Immature natural killer cell (primary cell): Measurements from ENCODE around the gene DCPS. TPM values are rescaled to one million over a fixed set of nuclear protein-coding genes. Genes with fewer than 3 reads are reported as not detected.
"Not testable (repeated sequence)": the region's sequence is repeated elsewhere in the genome, so short reads cannot be mapped to it uniquely, and the experiment has no call there.

Experiments used
- DNase-seq, 3 donors: peaks; one replicate each; pipeline ENCODE4 v3.0.0; 2022; ENCODE audit warnings: mixed read lengths in 1 of 3
- H3K27ac Mint-ChIP-seq, 6 donors: one replicate each; pipeline ENCODE4 v1.8.0; 2020; ENCODE audit warnings: mixed read lengths in 6 of 6, mild to moderate bottlenecking in 5 of 6, inconsistent platforms in 4 of 6, moderate library complexity in 3 of 6
- H3K27me3 Mint-ChIP-seq, 3 donors: one replicate each; pipeline ENCODE4 v1.8.0; 2020 to 2021; ENCODE audit warnings: low read depth in 3 of 3, mild to moderate bottlenecking in 3 of 3, mixed read lengths in 3 of 3, moderate library complexity in 3 of 3, inconsistent platforms in 1 of 3
- H3K36me3 Mint-ChIP-seq, 3 donors: one replicate each; pipeline ENCODE4 v1.8.0; 2020; ENCODE audit warnings: mixed read lengths in 3 of 3, inconsistent platforms in 2 of 3, mild to moderate bottlenecking in 2 of 3
- H3K4me1 Mint-ChIP-seq, 2 donors: one replicate each; pipeline ENCODE4 v1.8.0; 2020; ENCODE audit warnings: inconsistent platforms in 2 of 2, mild to moderate bottlenecking in 2 of 2, mixed read lengths in 2 of 2, moderate library complexity in 1 of 2
- H3K4me3 Mint-ChIP-seq, 5 donors: one replicate each; pipeline ENCODE4 v1.8.0; 2020; ENCODE audit warnings: mild to moderate bottlenecking in 5 of 5, mixed read lengths in 5 of 5, inconsistent platforms in 3 of 5, moderate library complexity in 3 of 5
- H3K9me3 Mint-ChIP-seq, 6 donors: one replicate each; pipeline ENCODE4 v1.8.0; 2020; ENCODE audit warnings: mild to moderate bottlenecking in 6 of 6, mixed read lengths in 6 of 6, inconsistent platforms in 4 of 6, moderate library complexity in 3 of 6
- polyA plus RNA-seq, 3 donors: library from polyadenylated mRNA; unstranded; fragments of 300-500 nt; fragmentation: Illumina TruSeq; gene quantifications; one replicate each; pipeline ENCODE4 v1.2.3, GENCODE V29; 2021

The DCPS gene
- polyA plus RNA-seq, 3 donors from 2014 or later: 33.1 to 65.7 (median 40.6) TPM

GRCh38 chr11:126382641-126383040 lies 78.8 kb downstream of the DCPS start:
- not testable (repeated sequence) for H3K4me3 Mint-ChIP-seq, H3K27me3 Mint-ChIP-seq, H3K27ac Mint-ChIP-seq

GRCh38 chr11:126383339-126384335 lies 79.8 kb downstream of the DCPS start:
- H3K27ac Mint-ChIP-seq: no peak overlapping the region
- no peak for DNase-seq

More at GRCh38 chr11:126382641-126383040, 78.8 kb downstream of the DCPS start:
- H3K9me3 Mint-ChIP-seq, H3K36me3 Mint-ChIP-seq, DNase-seq: not testable (repeated sequence)
- H3K4me1 Mint-ChIP-seq: peaks cover 25 to 38% of the 10 kb centered on the region in 2 donors

GRCh38 chr11:126384449-126385070 lies 80.7 kb downstream of the DCPS start:
- Mint-ChIP-seq H3K27me3 (peaks cover 2 to 4% (median 3%) of the 10 kb centered on the region in 3 donors), H3K36me3 (no peaks in the 10 kb centered on the region), H3K9me3 (no peaks in the 10 kb centered on the region), H3K27ac (peak overlapping the region in 2 of 6 donors; percentile 11 to 80), H3K4me1 (peaks cover 26 to 35% of the 10 kb centered on the region in 2 donors), H3K4me3 (no peak overlapping the region)
- DNase-seq: no peak

More at GRCh38 chr11:126383339-126384335, 79.8 kb downstream of the DCPS start:
- H3K27me3 Mint-ChIP-seq: peaks cover 2 to 4% (median 3%) of the 10 kb centered on the region in 3 donors
- no peak overlapping the region for H3K4me3 Mint-ChIP-seq
- peaks cover 24 to 39% of the 10 kb centered on the region in 2 donors for H3K4me1 Mint-ChIP-seq
- H3K9me3 Mint-ChIP-seq: no peaks in the 10 kb centered on the region
- no peaks in the 10 kb centered on the region for H3K36me3 Mint-ChIP-seq

- Mint-ChIP-seq H3K9me3 (no peaks in the 10 kb centered on the region), H3K27ac (peak overlapping the region; percentile 64 to 85 (median 74)), H3K4me3 (peak overlapping the region in 1 of 5 donors; percentile 23)
These were observed 82.3 kb downstream of the DCPS start for GRCh38 chr11:126385991-126386728.

GRCh38 chr11:126386729-126387071 lies 82.8 kb downstream of the DCPS start:
- not testable (repeated sequence) for H3K36me3 Mint-ChIP-seq, DNase-seq, H3K9me3 Mint-ChIP-seq, H3K27me3 Mint-ChIP-seq
- Mint-ChIP-seq H3K4me3 (peak overlapping the region in 1 of 5 donors; percentile 23), H3K27ac (peak overlapping the region in 5 of 6 donors; percentile 4 to 80 (median 46)), H3K4me1 (peaks cover 42 to 44% of the 10 kb centered on the region in 2 donors)

More at GRCh38 chr11:126385991-126386728, 82.3 kb downstream of the DCPS start:
- H3K4me1 Mint-ChIP-seq: peaks cover 37 to 39% of the 10 kb centered on the region in 2 donors
- peaks cover 0 to 4% (median 2%) of the 10 kb centered on the region in 3 donors for H3K27me3 Mint-ChIP-seq
- no peaks in the 10 kb centered on the region for H3K36me3 Mint-ChIP-seq
- no peak for DNase-seq

GRCh38 chr11:126387857-126388256 lies 84.0 kb downstream of the DCPS start:
- peak overlapping the region in 5 of 6 donors; percentile 23 to 76 (median 30) for H3K27ac Mint-ChIP-seq
- no peak for DNase-seq
- H3K36me3 Mint-ChIP-seq: no peaks in the 10 kb centered on the region

GRCh38 chr11:126390272-126390867 lies 86.5 kb downstream of the DCPS start:
- peak overlapping the region in 4 of 6 donors; percentile 23 to 81 (median 68) for H3K27ac Mint-ChIP-seq
- H3K4me3 Mint-ChIP-seq: no peak overlapping the region
- H3K4me1 Mint-ChIP-seq: peaks cover 58 to 60% of the 10 kb centered on the region in 2 donors
- no peak for DNase-seq
- H3K36me3 Mint-ChIP-seq: no peaks in the 10 kb centered on the region
- H3K9me3 Mint-ChIP-seq: no peaks in the 10 kb centered on the region
- peaks cover 0 to 4% (median 4%) of the 10 kb centered on the region in 3 donors for H3K27me3 Mint-ChIP-seq

More at GRCh38 chr11:126387857-126388256, 84.0 kb downstream of the DCPS start:
- Mint-ChIP-seq H3K9me3 (no peaks in the 10 kb centered on the region), H3K4me1 (peaks cover 54 to 56% of the 10 kb centered on the region in 2 donors), H3K4me3 (no peak overlapping the region), H3K27me3 (peaks cover 0 to 4% (median 4%) of the 10 kb centered on the region in 3 donors)

GRCh38 chr11:126391286-126391954 lies 87.6 kb downstream of the DCPS start:
- H3K27me3 Mint-ChIP-seq: peaks cover 0 to 4% (median 2%) of the 10 kb centered on the region in 3 donors
- DNase-seq: no peak
- H3K4me1 Mint-ChIP-seq: peaks cover 48 to 50% of the 10 kb centered on the region in 2 donors
- no peaks in the 10 kb centered on the region for H3K36me3 Mint-ChIP-seq
- H3K4me3 Mint-ChIP-seq: peak overlapping the region in 3 of 5 donors; percentile 29 to 72 (median 56)
- H3K27ac Mint-ChIP-seq: peak overlapping the region; percentile 45 to 91 (median 78)
- H3K9me3 Mint-ChIP-seq: no peaks in the 10 kb centered on the region

- H3K4me3 Mint-ChIP-seq: peak overlapping the region; percentile 50 to 72 (median 69)
- H3K4me1 Mint-ChIP-seq: peaks cover 43% of the 10 kb centered on the region in 2 donors
- peaks cover 0 to 2% (median 0%) of the 10 kb centered on the region in 3 donors for H3K27me3 Mint-ChIP-seq
- H3K9me3 Mint-ChIP-seq: no peaks in the 10 kb centered on the region
- peak overlapping the region; percentile 60 to 91 (median 86) for H3K27ac Mint-ChIP-seq
- DNase-seq: peak in 2 of 3 donors; percentile 11 to 16
- no peaks in the 10 kb centered on the region for H3K36me3 Mint-ChIP-seq
These were observed 88.2 kb downstream of the DCPS start for GRCh38 chr11:126391970-126392632.

- Mint-ChIP-seq H3K4me1 (peaks cover 41 to 43% of the 10 kb centered on the region in 2 donors), H3K9me3 (no peaks in the 10 kb centered on the region), H3K27ac (peak overlapping the region; percentile 60 to 91 (median 86)), H3K27me3 (peaks cover 0 to 2% (median 0%) of the 10 kb centered on the region in 3 donors), H3K36me3 (no peaks in the 10 kb centered on the region), H3K4me3 (peak overlapping the region; percentile 50 to 72 (median 69))
- DNase-seq: peak in 1 of 3 donors; percentile 9
These were observed 88.8 kb downstream of the DCPS start for GRCh38 chr11:126392633-126393013.

- peak overlapping the region in 3 of 5 donors; percentile 56 to 72 (median 69) for H3K4me3 Mint-ChIP-seq
- H3K27ac Mint-ChIP-seq: peak overlapping the region; percentile 21 to 91 (median 72)
- no peaks in the 10 kb centered on the region for H3K9me3 Mint-ChIP-seq
- H3K4me1 Mint-ChIP-seq: peaks cover 38 to 43% of the 10 kb centered on the region in 2 donors
- peaks cover 0 to 5% (median 0%) of the 10 kb centered on the region in 3 donors for H3K27me3 Mint-ChIP-seq
- no peaks in the 10 kb centered on the region for H3K36me3 Mint-ChIP-seq
- no peak for DNase-seq
These were observed 89.3 kb downstream of the DCPS start for GRCh38 chr11:126393143-126393542.

- peak overlapping the region in 1 of 5 donors; percentile 18 for H3K4me3 Mint-ChIP-seq
- H3K9me3 Mint-ChIP-seq: no peaks in the 10 kb centered on the region
- no peaks in the 10 kb centered on the region for H3K36me3 Mint-ChIP-seq
- peak overlapping the region in 1 of 6 donors; percentile 35 for H3K27ac Mint-ChIP-seq
- peaks cover 0 to 5% (median 0%) of the 10 kb centered on the region in 3 donors for H3K27me3 Mint-ChIP-seq
- H3K4me1 Mint-ChIP-seq: peaks cover 39 to 40% of the 10 kb centered on the region in 2 donors
- DNase-seq: no peak
These were observed 90.2 kb downstream of the DCPS start for GRCh38 chr11:126394036-126394435.
